Amniotic stem cell (primary cell): ENCODE data around the gene STIM1.
"Not testable (repeated sequence)": the region's sequence is repeated elsewhere in the genome, so short reads cannot be mapped to it uniquely, and the experiment has no call there.

Experiments
- DNase-seq: peaks from one replicate; lab custom pipeline; 2025; lab: John Stamatoyannopoulos, UW

STIM1 gene

DNA sequence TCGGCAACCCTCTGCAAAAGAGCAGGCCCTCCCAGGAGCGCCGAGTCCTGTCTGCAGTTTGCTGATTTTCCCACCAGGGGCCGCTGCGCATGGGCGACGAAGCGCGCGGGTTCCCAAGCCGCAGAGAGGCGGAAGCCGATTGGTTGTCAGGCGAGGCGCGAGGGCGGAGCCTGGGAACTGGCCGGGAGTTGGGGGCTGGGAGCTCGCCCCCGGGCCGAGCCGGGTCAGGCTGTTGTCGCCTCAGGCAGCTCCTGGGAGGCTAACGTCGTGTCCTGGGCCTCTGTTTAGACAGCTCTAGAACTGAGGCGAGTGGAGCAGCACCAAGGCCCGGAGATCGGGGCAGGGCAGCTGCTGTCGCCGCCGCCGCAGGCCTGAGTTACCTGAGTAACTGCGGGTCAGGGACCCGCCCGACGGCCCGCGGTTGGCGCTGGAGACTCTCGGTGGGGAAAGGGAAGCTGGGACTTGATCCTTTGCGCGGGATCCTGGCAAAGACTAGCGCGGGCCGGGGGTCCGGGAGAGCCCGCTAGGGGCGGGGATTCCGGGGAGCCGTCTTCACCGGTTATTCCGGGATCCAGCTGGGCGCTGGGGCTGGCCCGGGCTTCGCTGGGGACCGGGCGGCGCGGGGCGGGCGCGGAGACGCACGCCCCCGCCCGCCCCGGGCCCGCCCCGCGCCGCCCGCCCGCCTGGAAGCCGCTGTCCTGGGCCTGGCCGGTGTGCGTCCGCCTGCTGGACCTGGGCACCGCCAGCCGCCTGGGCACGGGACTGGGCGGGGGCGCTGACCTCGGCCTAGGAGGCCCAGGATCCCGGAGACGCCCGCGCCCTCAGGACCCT is at the start of gene STIM1:
Gene STIM1 (plus strand): TSS at position 688 of the 831 bp plus-strand sequence. CDS start 607 bp downstream, outside the sequence.
- peak; percentile 81 for DNase-seq

DNA sequence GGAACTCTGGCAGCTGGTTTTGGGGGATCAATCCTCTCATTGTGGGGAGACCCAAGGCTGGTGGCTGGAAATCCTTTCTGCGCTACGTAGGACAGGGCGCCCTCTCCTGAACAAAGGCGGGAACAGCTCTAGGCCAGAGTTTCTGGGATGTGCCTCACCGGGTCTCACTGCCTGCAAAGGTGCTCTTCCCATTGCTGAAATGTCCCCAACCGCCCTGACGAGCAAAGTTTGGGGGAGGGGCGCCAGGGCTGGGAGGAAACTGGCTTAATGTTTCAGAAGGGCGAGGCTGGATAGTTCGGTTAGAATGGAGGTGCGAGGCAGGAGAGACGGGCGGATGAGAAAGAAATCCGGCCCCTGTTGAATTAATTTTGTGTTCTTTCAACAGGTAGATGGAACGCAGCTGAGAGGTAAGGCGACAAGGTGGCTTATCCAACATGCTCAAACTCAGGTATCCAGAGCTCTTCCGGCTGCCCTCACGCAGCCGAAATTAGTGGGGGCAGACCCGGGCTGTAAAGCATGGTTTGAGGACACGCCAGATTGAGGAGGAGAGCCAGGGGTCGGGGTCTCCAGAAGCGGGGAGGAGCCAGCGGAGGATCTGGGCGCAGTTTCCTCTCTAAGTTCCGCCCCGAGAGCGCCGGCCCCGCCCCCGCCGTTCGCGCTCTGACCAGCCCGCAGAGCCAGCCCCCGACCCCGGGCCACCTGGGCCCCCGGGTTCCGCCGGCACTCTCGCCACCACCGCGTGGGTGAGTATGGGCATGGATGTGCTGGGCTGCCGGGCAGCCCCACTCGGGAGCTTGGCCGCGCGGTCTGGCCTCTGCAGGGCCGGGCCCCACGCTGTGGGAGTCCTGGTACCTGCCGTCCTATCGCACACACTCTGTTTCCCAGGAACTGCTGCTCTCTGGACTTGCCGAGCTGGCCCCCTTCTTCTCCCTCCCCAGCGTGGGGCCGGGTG is 47.3 kb upstream of the STIM1 start, which contains the start of gene PGAP2:
Gene PGAP2 (plus strand): TSS at position 652 of the 952 bp plus-strand sequence. CDS start 2,700 bp downstream, outside the sequence.
- DNase-seq = peak; percentile 10

DNA sequence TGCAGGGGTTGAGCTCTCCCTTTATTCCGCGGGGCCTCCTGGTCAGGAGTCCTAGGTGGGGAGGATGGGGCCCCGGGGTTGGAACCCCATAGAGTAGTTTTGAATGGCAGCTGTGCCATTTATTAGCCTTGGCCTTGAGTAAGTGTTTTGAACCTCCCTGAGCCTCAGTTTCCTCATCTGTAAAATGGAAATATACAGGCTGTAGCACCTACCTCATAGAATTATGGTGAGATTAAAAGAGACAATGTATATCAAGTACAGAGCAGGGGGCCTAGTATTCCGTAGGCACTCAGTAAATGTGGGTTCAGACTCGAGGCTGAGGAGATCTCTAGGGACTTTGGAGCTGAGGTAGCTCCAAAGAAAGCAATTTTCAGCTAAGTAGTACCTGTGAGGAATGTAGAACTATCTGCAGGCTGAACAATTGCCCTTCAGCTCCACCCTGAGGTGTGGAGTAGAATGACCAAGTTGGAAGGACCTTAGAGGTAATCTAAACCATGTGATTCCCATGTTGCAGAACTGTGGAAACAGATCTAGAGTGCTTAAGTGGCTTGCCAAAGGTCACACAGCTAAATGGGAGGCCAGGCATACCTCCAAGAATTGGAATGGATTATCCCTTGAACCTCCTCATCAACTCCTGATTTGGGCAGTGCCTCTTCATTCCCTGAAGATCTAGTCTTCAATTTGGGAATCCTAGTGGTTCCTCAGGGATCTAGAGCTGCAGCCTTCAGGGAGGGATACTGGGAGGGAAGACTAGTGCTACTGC is 46.4 kb upstream of the STIM1 start:
- DNase-seq = no peak

DNA sequence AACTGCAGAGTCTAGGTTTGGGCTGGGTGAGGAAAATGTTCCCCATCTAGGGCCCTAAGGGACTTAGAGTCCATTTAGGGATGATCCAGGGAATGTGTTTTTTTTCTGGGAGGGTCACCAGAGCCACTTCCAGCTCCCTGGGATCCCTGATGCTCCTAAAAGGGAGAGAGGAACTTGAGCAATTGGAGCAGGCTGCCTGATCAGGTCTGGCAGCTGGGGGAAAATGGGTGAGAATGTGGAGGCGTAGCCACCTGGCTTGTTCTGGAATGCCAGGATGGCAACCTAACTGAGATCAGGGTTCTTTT is 45.9 kb upstream of the STIM1 start:
- DNase-seq = no peak

DNA sequence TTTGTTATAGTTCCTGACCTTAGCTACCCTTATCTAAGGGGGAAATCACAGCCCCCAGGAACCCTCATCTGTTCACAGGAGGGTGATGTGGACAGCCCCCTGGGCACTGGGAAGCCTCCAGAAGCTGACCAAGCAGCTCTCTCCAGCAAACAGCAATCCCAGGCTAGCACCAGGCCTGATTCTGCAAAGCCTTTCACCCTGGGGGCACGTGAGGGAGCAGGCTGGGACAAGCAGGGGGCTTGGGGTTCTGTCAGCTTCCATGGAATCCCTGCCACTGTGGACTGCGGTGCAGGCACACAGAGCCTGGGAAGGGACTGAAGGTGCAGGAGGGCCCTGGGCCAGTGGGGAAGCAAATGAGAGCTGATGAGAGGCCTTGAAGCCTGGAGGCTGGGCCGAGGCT is 45.0 kb upstream of the STIM1 start:
- no peak for DNase-seq

DNA sequence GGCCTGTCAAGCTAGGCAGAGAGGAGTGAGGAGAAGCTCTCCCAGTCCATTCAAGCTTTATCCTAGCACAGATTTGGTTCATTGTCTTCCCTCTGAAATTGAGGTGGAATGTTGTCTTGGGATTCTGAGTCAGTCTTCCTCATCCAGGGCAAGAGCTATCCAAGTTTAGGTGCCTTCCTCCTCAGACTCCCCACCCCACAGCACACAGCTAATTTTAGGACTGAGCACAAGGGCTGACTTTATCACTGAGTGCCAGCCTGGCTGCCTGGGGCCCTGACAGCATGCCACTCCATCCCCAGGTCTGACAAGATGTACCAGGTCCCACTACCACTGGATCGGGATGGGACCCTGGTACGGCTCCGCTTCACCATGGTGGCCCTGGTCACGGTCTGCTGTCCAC is 44.5 kb upstream of the STIM1 start:
- no peak for DNase-seq

DNA sequence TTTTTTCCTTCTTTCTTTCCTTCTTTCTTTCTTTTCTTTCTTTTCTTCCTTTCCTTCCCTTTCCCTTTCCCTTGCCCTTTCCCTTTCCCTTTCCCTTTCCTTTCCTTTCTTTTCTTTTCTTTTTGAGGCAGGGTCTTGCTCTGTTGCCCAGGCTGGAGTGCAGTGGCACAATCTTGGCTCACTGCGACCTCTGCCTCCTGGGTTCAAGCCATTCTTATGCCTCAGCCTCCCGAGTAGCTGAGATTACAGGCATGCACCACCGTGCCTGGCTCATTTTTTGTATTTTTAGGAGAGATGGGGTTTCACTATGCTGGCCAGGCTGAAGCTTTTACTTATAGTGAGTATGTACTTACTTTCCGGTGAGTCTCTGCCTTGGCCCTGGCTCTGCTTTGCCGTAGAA is 40.6 kb upstream of the STIM1 start:
- DNase-seq = not testable (repeated sequence)

DNA sequence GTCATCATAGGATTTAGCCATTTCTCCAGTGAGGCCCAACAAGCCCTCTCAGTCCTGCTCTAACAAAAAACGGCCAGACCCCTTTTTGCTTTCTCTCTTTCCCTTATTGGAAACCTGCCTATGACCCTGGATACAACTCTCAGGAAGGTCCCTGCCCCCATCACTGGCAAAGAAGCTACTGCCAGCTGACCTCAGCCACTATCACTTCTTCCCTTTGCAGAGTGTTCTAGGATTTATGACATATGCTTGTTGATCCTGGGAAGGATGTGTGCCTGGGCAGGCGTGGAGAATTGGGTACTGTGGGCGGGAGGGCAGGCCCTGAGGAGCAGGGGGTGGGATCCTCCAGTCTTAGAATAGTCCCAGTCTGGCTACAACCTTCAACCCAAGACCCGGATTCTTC is 39.6 kb upstream of the STIM1 start:
- DNase-seq = no peak

DNA sequence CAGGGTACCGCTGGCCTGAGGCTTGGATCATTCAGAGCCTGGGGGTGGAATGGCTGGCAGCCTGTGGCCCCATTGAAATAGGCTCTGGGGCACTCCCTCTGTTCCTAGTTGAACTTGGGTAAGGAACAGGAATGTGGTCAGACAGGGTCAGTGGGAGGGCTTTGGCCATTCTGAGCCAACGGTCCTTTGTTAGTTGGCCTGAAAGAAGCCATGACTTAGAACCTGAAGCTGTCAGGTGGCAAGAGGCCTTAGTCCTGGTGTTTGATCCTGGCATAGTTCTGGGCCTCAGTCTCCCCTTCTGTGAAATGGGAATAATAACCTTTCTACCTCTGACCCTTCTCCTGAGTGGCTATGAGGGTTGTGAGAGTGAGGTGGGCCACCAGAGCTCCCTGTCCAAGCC is 38.8 kb upstream of the STIM1 start:
- no peak for DNase-seq

DNA sequence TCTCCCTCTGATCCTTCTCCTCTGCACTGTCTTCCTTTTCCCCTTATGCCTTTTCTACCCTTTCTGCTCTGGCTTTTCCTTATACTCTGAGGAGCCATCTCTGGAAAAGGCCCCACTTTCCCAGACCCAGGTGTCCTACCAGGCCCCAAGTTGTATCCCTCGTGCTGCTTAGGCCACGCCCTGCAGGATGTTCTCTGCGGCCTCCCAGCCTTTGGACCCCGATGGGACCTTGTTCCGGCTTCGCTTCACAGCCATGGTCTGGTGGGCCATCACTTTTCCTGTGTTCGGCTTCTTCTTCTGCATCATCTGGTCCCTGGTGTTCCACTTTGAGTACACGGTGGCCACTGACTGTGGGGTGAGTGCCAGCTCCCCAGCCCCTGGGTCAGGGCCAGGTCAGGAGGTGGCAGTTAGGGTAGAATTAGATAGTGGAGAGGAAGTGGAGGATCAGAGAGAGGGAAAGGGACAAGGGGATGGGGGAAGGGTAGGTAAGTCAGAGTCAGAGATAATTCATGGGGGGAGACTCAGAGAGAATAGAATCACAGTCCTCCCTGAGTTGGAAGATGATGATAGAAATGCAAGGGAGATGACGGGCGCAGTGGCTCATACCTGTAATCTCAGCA is 38.2 kb upstream of the STIM1 start:
- DNase-seq = no peak

DNA sequence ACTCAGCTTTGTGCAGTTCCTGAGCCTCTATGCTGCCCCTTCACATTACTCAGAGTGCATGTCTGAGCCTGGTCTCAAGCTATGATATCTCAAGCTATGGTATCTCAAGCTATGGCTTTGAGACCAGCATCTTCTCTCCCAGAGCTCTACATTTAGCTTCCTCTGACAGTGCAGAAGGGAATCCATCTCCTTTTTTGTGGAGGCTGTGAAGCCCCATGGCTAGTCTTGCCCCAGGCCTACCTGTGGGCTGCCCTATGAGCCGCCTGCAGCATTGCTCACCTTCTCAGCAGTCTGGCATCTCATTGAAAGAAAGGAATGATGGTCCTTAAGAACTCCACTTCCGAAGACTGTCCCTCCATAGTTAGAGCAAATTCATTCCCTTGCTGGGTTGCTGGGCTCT is 34.5 kb upstream of the STIM1 start:
- DNase-seq = no peak

DNA sequence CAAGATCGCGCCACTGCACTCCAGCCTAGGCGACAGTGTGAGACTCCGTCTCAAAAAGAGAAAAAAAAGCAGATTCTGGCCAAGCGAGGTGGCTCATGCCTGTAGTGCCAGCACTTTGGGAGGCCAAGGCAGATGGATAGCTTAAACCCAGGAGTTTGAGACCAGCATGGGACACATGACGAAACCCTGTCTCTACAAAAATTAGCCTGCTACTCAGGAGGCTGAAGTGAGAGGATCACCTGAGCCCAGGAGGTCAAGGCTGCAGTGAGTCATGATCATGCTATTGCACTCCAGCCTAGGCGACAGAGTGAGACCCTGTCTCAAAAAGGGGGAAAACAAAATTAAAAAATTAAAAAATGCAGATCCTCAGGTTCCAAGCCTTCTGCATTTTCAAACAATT is 33.2 kb upstream of the STIM1 start:
- DNase-seq = no peak

DNA sequence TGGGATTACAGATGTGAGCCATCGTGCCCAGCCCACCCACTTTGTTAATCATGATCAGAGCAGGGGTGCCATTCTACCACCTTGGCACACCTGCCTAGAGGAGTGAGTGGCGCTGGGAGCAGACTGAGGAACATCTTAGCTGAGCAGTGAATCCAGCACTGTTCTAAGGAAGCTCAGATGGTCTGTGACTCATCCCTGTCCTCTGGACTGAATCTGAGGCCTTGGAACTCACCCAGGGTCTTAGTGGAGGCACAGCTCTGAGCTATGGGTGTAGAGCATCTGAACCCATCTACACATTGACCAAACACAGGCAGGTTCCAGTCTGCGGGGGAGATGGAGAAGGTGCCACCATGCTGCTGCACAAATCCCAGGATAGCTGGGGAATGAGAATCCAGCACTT is 32.2 kb upstream of the STIM1 start:
- DNase-seq = peak; percentile 28

DNA sequence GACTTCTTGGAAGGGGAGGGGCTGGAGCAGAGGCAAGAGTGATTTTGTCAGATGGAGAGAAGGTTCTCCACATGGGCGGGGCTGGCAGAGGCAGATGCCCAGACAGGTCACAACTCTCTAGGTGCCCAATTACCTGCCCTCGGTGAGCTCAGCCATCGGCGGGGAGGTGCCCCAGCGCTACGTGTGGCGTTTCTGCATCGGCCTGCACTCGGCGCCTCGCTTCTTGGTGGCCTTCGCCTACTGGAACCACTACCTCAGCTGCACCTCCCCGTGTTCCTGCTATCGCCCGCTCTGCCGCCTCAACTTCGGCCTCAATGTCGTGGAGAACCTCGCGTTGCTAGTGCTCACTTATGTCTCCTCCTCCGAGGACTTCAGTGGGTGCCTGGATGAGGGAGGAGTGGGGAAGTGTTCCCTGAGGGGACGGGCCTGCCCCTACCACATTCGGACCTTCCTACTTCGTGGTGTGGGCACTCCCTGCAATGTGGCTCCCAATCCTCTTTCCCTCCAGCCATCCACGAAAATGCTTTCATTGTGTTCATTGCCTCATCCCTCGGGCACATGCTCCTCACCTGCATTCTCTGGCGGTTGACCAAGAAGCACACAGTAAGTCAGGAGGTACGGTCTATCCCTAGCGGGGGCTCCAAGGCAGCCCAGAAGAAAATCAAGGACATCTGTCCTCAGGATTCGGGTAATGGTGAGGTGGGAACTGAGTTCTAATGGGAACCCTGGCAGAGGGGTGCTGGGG is 31.5 kb upstream of the STIM1 start:
- no peak for DNase-seq

DNA sequence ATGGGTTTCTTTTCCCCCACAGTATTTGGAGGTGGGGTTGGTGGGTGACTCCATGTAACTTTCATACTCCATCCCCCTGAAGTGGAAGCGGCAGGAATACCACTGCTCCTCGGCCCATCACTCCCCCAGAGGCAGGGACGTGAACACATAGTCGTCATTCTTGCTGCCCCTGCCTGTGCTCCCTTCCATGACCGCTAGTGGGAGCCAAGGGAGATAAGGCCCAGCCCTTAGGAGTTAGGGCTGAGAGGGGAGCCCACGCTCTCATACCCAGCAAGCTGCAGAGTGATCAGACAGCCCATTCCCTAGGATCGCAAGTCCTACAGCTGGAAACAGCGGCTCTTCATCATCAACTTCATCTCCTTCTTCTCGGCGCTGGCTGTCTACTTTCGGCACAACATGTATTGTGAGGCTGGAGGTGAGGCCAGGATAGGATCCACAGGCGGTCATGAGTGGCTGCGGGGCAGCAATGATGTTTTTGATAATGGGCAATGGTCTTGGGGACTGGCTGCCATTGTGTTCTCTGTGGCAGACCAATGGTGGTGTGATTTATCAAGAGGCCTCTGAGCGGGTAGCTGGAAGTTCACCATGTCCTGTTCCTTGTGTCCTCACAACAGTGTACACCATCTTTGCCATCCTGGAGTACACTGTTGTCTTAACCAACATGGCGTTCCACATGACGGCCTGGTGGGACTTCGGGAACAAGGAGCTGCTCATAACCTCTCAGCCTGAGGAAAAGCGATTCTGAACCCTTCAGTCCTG is 30.6 kb upstream of the STIM1 start:
- DNase-seq = no peak

DNA sequence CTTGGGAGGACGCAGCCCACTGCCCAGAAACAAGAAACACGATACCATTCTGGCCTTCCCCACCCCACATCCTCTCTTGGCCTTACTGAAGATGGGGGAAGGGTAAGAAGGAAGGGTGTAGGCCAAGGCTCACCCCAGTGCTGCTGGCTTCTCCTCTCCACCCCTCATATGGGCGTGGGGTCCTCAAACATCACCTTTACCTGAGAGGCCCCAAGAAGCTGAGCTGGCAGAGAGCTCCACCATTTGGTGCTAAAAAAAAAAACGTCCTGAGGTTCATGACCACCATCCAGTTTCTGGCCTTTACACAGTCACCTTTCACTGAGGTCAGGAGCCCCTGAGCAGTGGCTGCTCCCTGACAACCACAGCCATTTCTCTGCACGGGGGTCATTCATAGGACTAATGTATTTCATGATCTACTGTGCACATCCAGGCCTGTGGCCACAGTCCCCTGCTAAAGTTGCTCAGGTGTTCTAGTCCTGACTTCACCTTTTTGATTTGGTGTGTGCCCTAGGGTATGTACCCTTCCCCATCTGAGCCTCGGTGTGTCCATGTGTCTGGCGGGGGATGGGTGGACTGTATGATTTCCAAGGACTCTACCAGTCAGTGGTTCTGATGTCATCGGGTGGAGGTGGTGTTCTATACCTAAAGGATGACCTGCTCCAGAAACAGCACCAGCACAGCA is 29.9 kb upstream of the STIM1 start:
- DNase-seq = no peak

DNA sequence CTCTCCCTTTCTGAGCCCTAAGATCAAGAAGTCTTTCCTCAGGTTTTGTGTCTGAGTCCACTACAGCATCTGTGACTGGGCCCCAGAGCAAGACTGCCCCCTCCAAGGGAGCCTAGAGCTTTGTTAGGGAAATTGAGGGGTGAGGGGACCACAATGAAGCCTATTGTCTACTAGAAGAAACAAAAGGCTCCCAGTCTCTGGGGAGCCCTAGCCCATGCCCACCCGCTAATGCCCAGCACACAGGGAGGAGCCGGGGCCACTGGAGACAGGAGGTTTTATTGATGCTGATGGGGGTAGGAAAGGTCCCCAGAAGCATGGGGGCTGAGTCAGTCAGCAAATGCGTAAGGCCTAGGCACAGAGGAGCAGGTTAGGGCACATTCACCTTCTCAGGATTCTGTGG is 28.7 kb upstream of the STIM1 start:
- no peak for DNase-seq

DNA sequence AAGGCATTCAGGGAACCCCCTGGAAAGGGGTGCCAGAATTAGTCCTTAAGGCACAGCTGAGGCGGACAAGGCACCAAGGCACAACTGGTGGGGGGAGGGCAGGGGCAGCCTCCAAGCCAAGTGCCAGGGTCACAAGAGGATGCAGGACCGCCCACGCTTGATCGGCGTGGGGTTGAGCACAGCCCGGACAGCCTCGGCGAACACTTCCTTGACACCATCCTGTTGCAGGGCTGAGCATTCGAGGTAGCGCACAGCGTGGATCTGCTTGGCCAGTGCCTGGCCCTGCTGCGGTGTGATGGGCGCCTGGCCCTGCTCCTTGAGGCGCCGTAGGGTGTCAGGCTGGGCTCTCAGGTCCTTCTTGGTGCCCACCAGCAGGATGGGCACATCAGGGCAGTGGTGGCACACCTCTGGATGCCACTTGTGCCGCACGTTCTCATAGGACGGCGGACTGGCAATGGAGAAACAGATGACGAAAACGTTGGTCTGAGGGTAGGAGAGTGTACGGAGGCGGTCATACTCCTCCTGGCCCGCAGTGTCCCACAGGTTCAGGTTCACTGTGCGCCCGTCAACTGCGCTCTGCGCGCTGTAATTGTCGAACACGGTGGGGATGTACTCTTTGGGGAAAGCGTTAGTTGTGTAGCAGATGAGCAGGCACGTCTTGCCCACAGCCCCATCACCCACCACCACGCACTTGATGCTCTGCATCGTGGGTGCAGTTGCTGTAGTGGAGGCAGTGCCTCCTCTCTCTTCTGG is 27.9 kb upstream of the STIM1 start:
- DNase-seq = no peak

DNA sequence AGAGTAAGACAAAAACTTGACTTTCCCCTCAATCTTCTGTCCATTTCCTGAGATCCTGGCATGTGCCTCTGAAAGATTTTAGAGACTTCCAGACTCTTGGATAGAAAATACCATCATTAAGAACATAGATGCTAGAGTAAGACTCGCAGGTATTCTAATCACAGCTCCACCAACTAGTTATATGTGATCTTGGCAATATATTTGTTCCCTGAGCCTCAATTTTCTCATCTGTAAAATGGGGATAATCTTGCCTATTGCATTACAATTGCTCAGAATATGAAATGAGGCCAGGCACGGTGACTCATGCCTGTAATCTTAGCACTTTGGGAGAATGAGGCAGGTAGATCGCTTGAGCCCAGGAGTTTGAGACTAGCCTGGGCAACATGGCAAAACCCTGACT is 25.4 kb upstream of the STIM1 start:
- no peak for DNase-seq
